Measurements from ENCODE around the gene TBX5.

The TBX5 gene

GRCh38 chr12:114403011-114403689 lies 2.8 kb downstream of the TBX5 start:
- H3K4me3 ChIP-seq (ENCODE audit: low read depth in 1 of 2, low read length in 2 of 2): no peak overlapping the region
- H3K36me3 ChIP-seq (ENCODE audit: control insufficient read depth in 1 of 2, insufficient read depth in 2 of 2, low read length in 2 of 2): no peaks in the 10 kb centered on the region

GRCh38 chr12:114402084-114402717 lies 3.7 kb downstream of the TBX5 start:
- H3K27ac ChIP-seq (ENCODE audit: low read length): no peak overlapping the region
- H3K9me3 ChIP-seq (ENCODE audit: control insufficient read depth in 1 of 2, low read length in 2 of 2): no peaks in the 10 kb centered on the region
- peaks cover 0 to 24% of the 10 kb centered on the region in 2 donors for H3K4me1 ChIP-seq (ENCODE audit: control insufficient read depth in 1 of 2, insufficient read depth in 2 of 2, low read length in 2 of 2)
- peaks cover 84% of the 10 kb centered on the region for H3K27me3 ChIP-seq (ENCODE audit: low read depth, low read length)
- H3K4me3 ChIP-seq (ENCODE audit: low read depth in 1 of 2, low read length in 2 of 2): no peak overlapping the region
- no peaks in the 10 kb centered on the region for H3K36me3 ChIP-seq (ENCODE audit: control insufficient read depth in 1 of 2, insufficient read depth in 2 of 2, low read length in 2 of 2)

More at GRCh38 chr12:114403011-114403689, 2.8 kb downstream of the TBX5 start:
- H3K27me3 ChIP-seq (ENCODE audit: low read depth, low read length): peaks cover 83% of the 10 kb centered on the region
- peaks cover 0 to 24% of the 10 kb centered on the region in 2 donors for H3K4me1 ChIP-seq (ENCODE audit: control insufficient read depth in 1 of 2, insufficient read depth in 2 of 2, low read length in 2 of 2)
- H3K27ac ChIP-seq (ENCODE audit: low read length): no peak overlapping the region
- no peaks in the 10 kb centered on the region for H3K9me3 ChIP-seq (ENCODE audit: control insufficient read depth in 1 of 2, low read length in 2 of 2)

- no peaks in the 10 kb centered on the region for H3K9me3 ChIP-seq (ENCODE audit: control insufficient read depth in 1 of 2, low read length in 2 of 2)
- H3K27me3 ChIP-seq (ENCODE audit: low read depth, low read length): peaks cover 84% of the 10 kb centered on the region
- no peaks in the 10 kb centered on the region for H3K36me3 ChIP-seq (ENCODE audit: control insufficient read depth in 1 of 2, insufficient read depth in 2 of 2, low read length in 2 of 2)
- no peak overlapping the region for H3K4me3 ChIP-seq (ENCODE audit: low read depth in 1 of 2, low read length in 2 of 2)
- H3K4me1 ChIP-seq (ENCODE audit: control insufficient read depth in 1 of 2, insufficient read depth in 2 of 2, low read length in 2 of 2): peaks cover 0 to 27% of the 10 kb centered on the region in 2 donors
- H3K27ac ChIP-seq (ENCODE audit: low read length): no peak overlapping the region
Observed at GRCh38 chr12:114401328-114402083, 4.4 kb downstream of the TBX5 start.

- Histone ChIP-seq H3K4me1 (ENCODE audit: control insufficient read depth in 1 of 2, insufficient read depth in 2 of 2, low read length in 2 of 2) (peaks cover 0 to 30% of the 10 kb centered on the region in 2 donors), H3K27ac (ENCODE audit: low read length) (no peak overlapping the region), H3K36me3 (ENCODE audit: control insufficient read depth in 1 of 2, insufficient read depth in 2 of 2, low read length in 2 of 2) (no peaks in the 10 kb centered on the region), H3K4me3 (ENCODE audit: low read depth in 1 of 2, low read length in 2 of 2) (no peak overlapping the region), H3K9me3 (ENCODE audit: control insufficient read depth in 1 of 2, low read length in 2 of 2) (no peaks in the 10 kb centered on the region), H3K27me3 (ENCODE audit: low read depth, low read length) (peaks cover 82% of the 10 kb centered on the region)
Observed at GRCh38 chr12:114400925-114401324, 5.0 kb downstream of the TBX5 start.

GRCh38 chr12:114400361-114400811 lies 5.6 kb downstream of the TBX5 start:
- Histone ChIP-seq H3K27ac (ENCODE audit: low read length) (no peak overlapping the region), H3K27me3 (ENCODE audit: low read depth, low read length) (peaks cover 82% of the 10 kb centered on the region), H3K4me3 (ENCODE audit: low read depth in 1 of 2, low read length in 2 of 2) (no peak overlapping the region), H3K9me3 (ENCODE audit: control insufficient read depth in 1 of 2, low read length in 2 of 2) (peaks cover 0 to 3% of the 10 kb centered on the region in 2 donors), H3K4me1 (ENCODE audit: control insufficient read depth in 1 of 2, insufficient read depth in 2 of 2, low read length in 2 of 2) (peaks cover 0 to 25% of the 10 kb centered on the region in 2 donors), H3K36me3 (ENCODE audit: control insufficient read depth in 1 of 2, insufficient read depth in 2 of 2, low read length in 2 of 2) (no peaks in the 10 kb centered on the region)

- Histone ChIP-seq H3K4me1 (ENCODE audit: control insufficient read depth in 1 of 2, insufficient read depth in 2 of 2, low read length in 2 of 2) (peaks cover 0 to 20% of the 10 kb centered on the region in 2 donors), H3K27me3 (ENCODE audit: low read depth, low read length) (peaks cover 82% of the 10 kb centered on the region), H3K9me3 (ENCODE audit: control insufficient read depth in 1 of 2, low read length in 2 of 2) (peaks cover 0 to 4% of the 10 kb centered on the region in 2 donors), H3K36me3 (ENCODE audit: control insufficient read depth in 1 of 2, insufficient read depth in 2 of 2, low read length in 2 of 2) (no peaks in the 10 kb centered on the region), H3K4me3 (ENCODE audit: low read depth in 1 of 2, low read length in 2 of 2) (no peak overlapping the region), H3K27ac (ENCODE audit: low read length) (no peak overlapping the region)
Observed at GRCh38 chr12:114399664-114400211, 6.2 kb downstream of the TBX5 start.

GRCh38 chr12:114397978-114398881 lies 7.7 kb downstream of the TBX5 start:
- Histone ChIP-seq H3K27me3 (ENCODE audit: low read depth, low read length) (peaks cover 79% of the 10 kb centered on the region), H3K36me3 (ENCODE audit: control insufficient read depth in 1 of 2, insufficient read depth in 2 of 2, low read length in 2 of 2) (no peaks in the 10 kb centered on the region), H3K4me1 (ENCODE audit: control insufficient read depth in 1 of 2, insufficient read depth in 2 of 2, low read length in 2 of 2) (peaks cover 0 to 17% of the 10 kb centered on the region in 2 donors), H3K27ac (ENCODE audit: low read length) (no peak overlapping the region), H3K9me3 (ENCODE audit: control insufficient read depth in 1 of 2, low read length in 2 of 2) (peaks cover 0 to 4% of the 10 kb centered on the region in 2 donors), H3K4me3 (ENCODE audit: low read depth in 1 of 2, low read length in 2 of 2) (no peak overlapping the region)

- Histone ChIP-seq H3K4me1 (ENCODE audit: control insufficient read depth in 1 of 2, insufficient read depth in 2 of 2, low read length in 2 of 2) (peaks cover 0 to 11% of the 10 kb centered on the region in 2 donors), H3K4me3 (ENCODE audit: low read depth in 1 of 2, low read length in 2 of 2) (no peak overlapping the region), H3K36me3 (ENCODE audit: control insufficient read depth in 1 of 2, insufficient read depth in 2 of 2, low read length in 2 of 2) (no peaks in the 10 kb centered on the region), H3K27me3 (ENCODE audit: low read depth, low read length) (peaks cover 72% of the 10 kb centered on the region), H3K9me3 (ENCODE audit: control insufficient read depth in 1 of 2, low read length in 2 of 2) (peaks cover 0 to 4% of the 10 kb centered on the region in 2 donors), H3K27ac (ENCODE audit: low read length) (no peak overlapping the region)
Observed at GRCh38 chr12:114396869-114397719, 8.8 kb downstream of the TBX5 start.

- H3K4me3 ChIP-seq (ENCODE audit: low read depth in 1 of 2, low read length in 2 of 2): no peak overlapping the region
- peaks cover 0 to 11% of the 10 kb centered on the region in 2 donors for H3K4me1 ChIP-seq (ENCODE audit: control insufficient read depth in 1 of 2, insufficient read depth in 2 of 2, low read length in 2 of 2)
- peaks cover 68% of the 10 kb centered on the region for H3K27me3 ChIP-seq (ENCODE audit: low read depth, low read length)
- H3K27ac ChIP-seq (ENCODE audit: low read length): no peak overlapping the region
- H3K36me3 ChIP-seq (ENCODE audit: control insufficient read depth in 1 of 2, insufficient read depth in 2 of 2, low read length in 2 of 2): no peaks in the 10 kb centered on the region
- H3K9me3 ChIP-seq (ENCODE audit: control insufficient read depth in 1 of 2, low read length in 2 of 2): peaks cover 0 to 4% of the 10 kb centered on the region in 2 donors
Observed at GRCh38 chr12:114396153-114396868, 9.6 kb downstream of the TBX5 start.

All from muscle layer of duodenum (tissue), 2 donors.